ENCODE measurements around the gene ITGA1.
"Not testable (repeated sequence)": the region's sequence is repeated elsewhere in the genome, so short reads cannot be mapped to it uniquely, and the experiment has no call there.

Gene ITGA1

DNA sequence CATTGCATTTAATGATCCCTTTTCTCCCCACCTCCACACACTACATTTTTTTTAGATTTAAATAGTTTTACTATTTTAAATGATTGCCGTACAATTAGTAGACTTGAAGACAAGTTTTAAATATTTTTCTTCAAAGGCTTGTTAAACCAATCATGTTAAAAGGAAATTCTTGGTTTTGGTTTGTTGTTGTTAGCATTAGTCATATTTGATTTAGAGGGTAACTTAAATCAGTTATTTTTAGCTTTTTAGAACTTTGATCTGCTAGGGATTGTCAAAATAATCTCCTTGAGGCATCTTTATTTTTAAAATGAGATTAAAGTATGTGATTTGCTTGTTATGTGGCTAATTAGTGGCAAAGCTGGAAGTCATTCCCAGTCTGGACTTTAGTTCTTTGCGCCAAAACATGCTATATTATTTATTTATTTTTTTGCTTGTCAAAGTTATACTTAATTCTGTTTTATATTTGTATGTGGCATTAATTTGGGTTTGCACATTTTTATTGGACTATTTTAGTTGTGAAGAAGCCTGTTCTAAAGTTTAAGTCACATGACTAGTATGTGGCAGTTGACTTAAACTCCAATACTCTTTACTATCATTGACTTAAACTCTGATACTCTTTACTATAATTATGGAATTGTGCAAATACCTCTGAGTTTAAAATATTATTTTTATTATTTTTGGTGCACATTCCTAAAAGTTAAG is 14.7 kb downstream of the ITGA1 start:
- DNase-seq = no peak

DNA sequence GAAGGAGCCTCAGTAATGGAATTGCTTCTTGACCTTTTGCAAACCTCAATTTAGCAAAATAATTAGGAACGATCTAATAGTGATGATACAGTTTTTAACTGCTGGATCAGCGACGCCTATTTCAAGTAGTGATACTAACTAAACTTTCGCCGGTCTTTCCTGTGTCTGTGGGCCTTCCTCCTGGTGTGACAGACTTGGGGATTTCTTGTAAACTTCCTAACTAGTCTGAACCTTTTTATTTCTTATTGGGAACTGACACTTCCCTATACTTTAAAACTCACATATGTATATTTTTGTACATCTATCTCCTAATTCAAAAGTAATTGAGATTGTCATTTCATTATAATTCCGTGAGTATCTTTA is 15.2 kb downstream of the ITGA1 start:
- no peak for DNase-seq

DNA sequence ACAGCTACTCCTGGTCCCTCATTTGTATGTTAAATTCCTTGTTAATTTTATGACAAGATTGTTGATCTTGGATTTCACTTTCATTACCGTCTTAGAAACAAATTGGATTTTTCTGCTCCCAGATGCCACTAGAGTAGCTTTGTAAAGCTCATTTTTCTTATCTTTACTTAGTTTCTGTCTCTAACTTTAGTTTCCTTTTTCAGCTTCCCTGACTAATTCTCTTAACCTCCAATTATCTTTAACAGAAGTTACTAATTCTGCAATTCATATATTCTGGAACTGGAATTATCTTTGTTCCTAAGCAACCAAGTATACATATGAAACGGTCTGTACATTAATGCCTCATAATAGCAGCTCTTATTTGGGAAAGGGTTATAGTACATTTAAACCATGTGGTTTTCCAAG is 16.7 kb downstream of the ITGA1 start:
- DNase-seq = no peak

DNA sequence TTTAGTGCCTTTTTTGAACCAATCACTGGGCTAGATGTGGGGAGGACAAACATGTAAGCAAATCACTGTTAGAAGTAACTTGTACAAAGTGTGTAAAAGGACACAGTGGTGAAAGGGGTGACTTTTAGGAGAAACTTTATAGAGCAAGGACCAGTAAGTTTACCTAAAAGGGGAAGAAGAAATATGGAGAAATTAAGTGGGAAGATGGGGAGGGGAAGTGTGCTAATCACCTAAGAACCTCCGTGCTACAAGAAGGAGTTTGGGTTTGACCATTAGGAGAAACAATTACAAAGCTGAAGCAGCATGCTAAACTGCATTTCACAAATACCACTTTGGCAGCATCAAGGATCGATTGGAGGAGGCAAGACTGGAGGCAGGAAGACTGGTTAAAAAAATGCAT is 17.3 kb downstream of the ITGA1 start:
- no peak for DNase-seq

DNA sequence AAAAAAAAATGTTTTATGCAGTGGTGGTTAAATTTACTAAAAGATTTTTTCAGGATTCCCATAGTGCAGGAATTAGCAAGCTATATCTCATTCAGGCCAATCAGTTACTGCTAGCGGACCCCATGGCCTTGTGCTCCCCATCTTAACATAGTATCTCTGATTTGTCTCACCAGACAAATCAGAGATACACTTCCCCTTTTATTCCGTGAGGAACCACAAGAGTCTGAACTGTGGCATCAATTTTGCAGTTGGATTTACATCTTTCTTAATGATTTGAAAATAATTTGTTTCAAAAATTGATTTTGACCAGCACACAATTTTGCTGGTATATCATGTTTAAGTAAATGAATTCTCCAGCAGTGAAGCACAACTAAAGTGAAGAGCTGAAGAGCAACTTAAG is 17.9 kb downstream of the ITGA1 start:
- DNase-seq = no peak

DNA sequence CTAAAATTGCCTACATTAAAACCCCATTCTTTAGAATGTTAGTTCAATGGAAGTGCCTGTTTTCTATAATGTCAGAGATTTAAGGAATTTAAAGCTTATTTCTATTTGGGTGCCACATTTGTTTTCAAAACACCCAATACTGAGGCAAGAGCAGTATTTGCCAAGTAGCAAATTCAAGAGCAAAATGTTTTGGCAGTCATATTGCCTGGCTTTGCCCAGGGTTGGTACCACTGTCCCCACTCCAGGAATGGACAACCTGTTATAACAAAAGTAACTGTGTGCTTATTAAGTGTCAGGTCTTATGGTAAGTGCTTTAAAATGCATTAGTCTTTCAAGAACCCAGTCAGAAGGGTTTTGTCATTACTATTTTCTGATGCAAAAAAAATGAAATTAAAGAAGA is 19.3 kb downstream of the ITGA1 start:
- DNase-seq = no peak

DNA sequence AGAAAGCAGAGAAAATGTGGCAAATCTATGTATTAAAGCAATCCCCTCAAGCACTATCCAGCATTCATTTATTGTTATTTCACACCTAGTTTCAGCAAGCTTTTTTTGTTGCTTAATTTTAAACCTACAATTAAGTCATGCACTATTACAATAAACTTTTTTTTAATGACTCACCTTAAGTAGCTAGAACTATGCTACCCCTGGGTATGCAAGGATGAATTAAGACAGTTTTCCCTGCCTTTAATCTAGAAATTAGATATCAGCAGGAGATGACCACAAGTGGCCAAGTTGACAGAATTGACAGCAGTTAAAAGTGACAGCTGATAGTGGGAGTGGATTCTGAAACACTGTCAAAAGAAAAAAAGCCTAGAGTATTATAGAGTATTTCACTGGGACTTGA is 20.0 kb downstream of the ITGA1 start:
- DNase-seq = no peak

DNA sequence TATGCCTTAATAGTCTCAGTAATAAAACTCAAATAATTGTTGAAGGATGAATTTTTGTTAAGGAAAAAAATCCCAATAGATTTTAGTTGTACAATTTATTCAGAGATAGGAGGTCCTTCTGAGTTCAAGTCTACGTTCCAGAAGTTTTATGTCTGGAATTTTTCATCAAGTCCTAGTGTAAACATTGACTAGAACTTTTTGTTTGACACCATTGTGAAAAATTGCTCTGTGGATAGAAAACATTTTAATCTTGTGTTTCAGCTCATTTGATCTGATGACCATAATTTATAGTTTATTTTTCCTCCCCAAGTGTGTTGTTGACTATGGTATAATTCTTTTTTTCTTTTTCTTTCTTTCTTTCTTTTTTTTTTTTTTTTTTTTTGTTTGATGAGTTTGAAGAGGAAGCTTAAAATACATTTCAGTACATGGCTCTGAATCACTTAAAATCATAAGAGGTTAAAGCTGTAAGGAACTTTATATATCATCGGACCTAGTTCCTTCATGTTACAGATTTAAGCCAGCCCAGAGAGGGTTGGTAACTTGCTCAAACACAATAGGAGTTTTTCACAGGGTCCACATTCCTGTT is 20.7 kb downstream of the ITGA1 start:
- DNase-seq = no peak

DNA sequence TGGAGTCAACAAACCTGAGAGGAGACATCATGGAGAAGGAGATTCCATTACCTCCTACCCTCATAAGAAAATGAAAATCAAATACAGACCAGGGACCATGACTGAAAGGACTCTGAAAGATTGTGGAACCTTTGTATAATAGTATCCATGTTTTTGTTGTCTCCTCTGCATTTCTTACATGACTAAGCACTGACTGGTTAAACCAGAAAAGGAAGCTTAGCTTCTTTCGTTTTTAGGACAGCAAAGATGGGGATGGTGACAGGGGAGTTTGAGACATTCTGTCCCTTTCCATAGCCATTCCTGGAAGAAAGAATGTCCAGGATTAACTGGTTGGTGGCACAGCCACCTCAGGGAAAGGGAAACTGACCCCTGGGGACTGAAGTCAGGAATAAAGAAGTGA is 22.2 kb downstream of the ITGA1 start:
- DNase-seq = no peak

DNA sequence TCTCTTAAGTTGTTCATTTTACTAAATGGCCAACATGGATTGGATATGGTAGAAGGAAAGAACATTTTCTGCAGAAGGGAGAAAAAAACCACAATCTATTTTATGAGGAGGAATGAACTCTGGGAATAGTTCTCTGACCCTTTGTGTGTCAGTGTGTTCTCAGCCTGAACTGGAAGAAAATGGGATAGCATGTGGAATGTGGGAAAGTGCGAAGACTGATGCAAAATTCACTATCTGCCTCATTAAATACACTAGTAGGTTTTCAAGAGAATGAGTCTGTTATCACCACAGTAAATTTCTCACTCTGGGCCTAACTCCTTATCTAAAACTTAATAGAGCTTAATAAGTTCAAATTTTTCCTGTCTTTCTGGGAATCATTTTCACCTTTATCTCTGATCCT is 22.7 kb downstream of the ITGA1 start:
- no peak for DNase-seq

DNA sequence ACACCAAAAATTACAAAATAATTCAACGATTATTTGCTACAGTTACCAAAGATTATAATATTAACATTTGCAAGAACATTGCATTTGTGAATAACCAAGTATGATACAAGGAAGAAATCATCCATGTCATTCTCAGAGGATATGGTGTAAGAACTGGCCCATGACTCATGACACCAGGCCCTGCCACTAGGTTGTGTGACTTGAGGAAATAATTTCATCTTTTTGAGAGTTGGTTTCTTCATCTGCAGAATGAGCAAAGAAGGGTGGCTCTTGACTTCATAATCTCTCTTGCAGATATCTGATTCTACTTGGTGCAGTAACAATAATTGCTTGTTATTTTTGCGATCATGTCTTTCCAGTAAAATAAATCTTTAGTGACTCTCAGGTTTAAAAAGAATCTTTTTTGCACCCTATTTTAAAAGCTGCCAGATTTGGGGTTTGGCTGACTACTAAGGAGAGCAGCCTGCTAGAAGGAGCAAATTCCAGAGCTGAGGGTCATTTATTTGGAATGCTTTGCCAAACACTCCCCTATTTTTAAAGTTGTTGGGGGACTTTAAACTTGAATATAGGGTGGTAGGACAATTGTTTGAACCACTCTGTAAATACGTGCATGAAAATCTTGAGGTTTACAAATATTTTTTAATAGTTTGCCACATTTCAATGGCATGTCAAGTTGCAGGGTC is 23.5 kb downstream of the ITGA1 start:
- no peak for DNase-seq

DNA sequence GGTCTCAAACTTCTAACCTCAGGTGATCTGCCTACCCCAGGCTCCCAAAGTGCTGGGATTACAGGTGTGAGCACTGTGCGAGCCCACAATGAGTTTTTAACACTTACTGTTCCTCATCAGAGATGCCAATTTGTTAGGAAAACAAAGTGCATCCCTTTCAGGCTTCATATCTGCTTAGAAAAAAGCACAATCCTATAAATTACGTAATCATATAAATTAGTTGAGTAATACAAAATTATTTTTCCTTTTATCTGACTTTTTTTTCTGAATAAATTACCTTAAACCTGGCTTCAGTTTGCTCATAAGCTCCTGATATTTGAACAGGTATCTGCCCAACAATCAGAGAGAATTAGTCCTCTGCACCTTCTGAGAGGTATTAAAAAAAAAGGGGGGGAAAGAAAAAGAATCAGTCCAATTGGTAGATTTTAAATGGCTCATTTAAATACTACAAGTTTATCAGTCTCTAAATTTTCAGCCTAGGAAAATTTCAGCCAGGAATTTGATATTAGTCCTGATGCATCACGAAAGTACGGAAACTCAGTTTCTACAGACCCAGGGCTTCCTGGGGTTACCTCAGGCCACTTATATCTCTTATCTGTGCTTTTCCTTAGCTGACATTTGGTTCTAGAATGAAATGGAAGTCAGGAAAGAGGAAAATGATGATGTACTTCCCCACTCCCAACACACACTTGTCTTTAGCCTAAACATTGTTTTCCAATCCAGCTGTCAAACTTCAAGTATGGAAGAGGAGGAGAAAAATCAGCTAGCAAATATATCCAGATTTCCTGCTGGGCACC is 26.8 kb downstream of the ITGA1 start:
- no peak for DNase-seq

DNA sequence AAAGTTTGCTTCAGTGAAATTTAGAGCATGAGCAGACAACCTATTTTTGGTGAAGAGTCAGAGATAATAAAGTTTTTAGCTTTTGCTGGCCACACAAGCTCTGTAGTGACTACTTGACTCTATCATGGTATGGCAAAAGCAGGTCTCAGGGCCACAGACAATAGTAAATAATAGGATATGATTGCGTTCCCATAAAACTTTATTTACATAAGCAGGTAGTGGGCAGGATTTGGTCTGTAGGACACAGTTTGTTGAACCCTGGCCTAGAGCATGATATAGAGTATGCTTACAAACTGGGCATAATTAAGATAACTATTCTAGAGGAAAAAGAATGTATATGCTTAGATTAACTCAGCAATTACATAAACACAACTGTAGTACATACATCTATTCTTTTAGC is 30.1 kb downstream of the ITGA1 start:
- no peak for DNase-seq

DNA sequence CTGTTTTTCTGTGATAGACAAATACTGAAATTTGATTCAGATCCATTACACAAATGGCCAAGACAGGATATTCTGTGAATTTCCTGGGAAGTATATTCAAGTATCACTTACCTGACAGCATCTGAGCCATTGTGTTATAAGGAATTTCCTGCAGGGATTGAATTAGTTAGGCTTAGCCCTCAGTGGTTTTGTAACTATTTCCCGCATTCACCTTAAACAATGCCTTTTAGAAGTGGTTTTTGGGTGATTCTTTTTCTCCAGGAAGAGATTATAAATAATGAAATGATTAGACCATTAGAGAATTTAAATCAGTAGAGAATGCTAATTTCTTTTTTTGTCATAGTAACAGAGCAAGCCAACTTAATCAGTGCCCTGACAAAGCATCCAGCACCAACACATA is 30.6 kb downstream of the ITGA1 start:
- no peak for DNase-seq

DNA sequence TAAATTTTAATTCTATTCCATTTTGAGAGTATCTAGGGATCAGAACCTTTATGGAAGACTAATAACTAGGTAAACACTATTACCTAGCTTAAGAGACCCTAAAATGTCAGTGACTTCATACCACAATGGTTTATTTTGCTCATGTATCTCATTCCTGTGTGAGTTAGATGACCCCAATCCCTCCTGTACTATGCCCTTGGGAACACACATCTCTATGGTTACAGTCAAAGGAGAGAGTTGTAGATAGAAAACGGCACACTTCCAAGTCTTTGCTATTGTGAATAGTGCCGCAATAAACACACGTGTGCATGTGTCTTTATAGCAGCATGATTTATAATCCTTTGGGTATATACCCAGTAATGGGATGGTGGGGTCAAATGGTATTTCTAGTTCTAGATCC is 31.1 kb downstream of the ITGA1 start:
- DNase-seq = not testable (repeated sequence)

DNA sequence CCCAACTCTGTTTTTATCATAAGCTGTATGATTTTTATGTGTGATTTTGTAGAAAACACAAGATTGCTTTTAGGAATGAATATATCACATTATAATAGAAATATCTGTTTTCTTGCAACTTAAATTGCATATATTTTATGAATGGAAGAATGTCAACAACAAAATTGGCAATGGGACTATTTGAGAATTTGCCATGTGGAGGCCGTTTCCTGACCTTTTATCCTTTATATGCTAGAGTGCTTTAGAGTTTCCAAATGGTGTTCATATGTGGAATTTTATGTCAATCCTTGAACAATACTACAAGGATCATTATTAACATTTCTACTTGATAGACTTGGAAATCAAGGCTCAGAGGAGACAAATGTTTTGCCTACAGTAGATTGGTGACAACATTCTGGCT is 34.2 kb downstream of the ITGA1 start:
- no peak for DNase-seq

DNA sequence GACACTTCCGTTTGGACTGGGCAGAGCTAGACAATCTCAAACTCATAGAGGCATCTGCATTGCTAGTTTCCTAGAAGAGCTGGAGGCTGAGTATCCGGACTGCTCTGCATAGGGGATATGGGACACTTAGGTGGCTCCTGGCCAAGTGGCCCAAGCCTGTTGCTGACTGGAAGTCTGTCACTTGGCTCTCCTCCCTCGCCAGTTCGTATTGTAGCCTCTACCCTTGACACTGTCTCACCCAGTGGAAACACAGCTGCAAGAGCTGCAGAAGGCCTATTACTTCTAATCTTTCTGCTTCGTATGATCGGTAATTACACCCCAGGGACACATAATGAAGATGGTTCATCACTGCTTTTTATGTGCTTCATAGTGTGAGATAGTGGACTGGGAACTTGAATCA is 34.7 kb downstream of the ITGA1 start:
- no peak for DNase-seq

DNA sequence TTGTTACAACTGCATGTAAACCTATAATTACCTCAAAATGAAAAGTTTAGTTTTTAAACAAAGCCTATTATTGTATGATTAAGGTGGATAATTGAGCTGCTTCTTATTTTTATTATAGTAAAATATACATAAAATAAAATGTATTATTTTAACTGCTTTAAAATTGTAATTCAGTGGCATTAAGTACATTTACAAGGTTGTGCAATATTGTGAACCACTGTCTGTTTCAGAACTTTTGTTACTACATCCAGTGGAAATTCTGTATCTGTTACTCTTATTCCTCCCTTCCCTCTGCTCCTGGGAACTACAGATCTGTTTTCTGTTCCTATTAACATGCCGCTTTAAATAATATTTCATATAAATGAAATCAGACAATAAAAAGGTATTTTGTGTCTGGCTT is 37.1 kb downstream of the ITGA1 start:
- DNase-seq = no peak

DNA sequence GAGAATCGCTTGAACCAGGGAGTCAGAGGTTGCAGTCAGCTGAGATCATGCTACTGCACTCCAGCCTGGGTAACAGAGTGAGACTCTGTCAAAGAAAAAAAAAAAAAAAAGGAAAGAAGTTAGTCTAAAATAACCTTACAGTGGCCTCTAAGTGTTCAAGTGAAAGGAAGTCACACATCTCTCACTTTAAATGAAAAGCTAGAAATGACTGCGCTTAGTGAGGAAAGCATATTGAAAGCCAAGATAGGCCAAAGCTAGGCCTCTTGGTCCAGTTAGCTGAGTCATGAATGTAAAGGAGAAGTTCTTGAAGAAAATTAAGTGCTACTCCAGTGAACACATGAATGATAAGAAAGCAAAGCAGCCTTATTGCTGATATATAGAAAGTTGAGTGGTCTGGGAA is 38.1 kb downstream of the ITGA1 start:
- no peak for DNase-seq

DNA sequence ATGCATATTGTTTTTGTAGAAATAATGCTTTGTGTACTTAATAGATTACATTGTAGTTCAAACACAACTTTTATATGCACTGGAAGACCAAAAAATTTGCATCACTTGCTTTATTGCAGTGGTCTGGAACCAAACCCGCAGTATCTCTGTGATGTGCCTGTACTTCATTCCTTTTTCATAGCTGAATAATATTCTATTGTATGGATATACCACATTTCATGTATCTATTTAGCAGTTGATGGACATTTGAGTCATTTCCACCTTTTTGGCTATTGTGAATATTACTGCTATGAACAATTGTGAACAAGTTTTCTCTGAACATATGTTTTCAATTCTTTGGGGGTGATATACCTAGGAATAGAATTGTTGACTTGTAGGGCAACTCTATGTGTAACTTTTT is 40.1 kb downstream of the ITGA1 start:
- DNase-seq = no peak

DNA sequence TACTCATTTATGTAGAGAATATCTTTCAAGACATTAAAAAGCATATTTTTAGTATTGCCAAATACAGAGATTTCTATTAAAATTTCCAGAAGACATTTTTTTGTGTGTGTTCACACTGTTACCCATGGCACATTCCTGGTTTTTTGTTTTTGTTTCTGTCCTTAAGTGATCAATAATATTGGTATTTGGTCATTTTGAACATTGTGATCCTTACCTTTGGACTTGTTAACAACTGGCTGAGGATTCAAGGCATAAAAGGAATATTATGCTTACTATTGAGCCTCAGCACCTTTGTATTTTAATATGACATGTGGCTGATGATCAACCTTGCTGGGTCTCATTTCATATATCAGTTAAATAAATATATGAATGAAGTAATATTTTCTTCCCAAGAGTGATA is 41.9 kb downstream of the ITGA1 start:
- no peak for DNase-seq

DNA sequence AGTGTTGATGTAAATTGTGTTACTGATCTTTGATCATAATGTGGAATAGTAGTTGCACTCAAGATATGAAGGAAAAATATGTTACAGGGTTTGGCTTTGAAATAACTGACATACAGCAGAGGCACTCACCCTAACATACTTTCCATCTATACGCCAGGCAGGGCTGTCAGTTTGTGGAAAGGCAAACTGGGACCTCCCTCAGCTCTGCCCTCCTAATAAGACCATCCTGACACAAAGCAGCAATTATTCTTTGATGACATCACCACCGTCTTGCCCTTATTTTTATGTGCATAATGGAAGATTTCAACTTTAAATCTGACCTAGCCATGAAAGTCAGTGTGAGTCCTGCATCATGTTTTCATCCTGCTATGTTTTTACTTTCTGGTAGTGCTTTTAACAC is 42.9 kb downstream of the ITGA1 start:
- no peak for DNase-seq

DNA sequence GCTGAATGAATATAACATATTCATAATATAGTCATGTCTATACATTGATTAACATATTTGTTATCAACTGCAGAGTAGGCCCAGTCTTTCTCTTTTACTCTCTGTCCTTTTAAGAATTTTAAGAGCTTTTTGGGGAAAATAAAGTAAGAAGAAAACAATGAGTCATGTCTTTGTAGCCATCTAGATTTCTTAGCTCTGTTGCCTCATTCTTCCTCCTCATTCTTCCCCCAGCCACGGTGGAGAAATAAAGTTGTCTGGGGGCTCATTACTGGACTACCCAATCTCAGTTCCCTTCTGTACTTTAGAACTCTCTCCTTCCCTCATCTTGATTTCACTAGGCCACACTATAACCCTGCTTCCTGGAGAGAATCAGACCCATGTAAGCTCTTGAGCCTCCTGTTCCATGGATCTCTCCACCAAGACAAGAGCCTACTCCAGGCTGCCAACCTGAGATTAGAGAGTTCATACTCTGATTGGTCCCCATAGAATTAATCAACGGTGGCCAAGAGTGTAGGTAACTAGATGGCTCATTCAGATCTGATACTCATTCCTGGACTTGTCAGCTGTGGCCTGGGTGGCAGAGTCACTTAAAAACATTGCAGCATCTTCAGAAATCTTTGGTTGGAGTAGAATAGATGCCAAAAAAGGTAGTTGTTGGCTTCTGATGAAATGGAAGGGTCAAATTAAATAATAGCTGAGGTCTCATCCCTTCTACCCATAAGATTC is 44.2 kb downstream of the ITGA1 start:
- DNase-seq = no peak

Data from NCI-H524 treated with DMSO at 0.1 percent for 48 hours (cell line).